ENCODE results near the gene CYSLTR2.

GRCh38 chr13:48615049-48615448 lies 38.7 kb upstream of the CYSLTR2 start:
- TF ChIP-seq EZH2phosphoT487 (IDR thresholded peaks at IDR 0.05; ENCODE audit: insufficient read depth, low read depth) (no peak), EZH2 (IDR thresholded peaks at IDR 0.05; ENCODE audit: insufficient read depth, poor library complexity, severe bottlenecking) (no peak)
